Ishikawa (cell line): Measurements from ENCODE around the gene CAPZB.

ENCODE experiments used
- CEBPB ChIP-seq: IDR thresholded peaks from 2 replicates; pipeline ENCODE4 v1.6.1; 2012
- EGR1 ChIP-seq: IDR thresholded peaks from 2 replicates; pipeline ENCODE4 v1.6.1; 2012
- EP300 ChIP-seq: IDR thresholded peaks from 2 replicates; pipeline ENCODE4 v1.6.1; 2012; ENCODE audit warnings: borderline replicate concordance
- FOXM1 ChIP-seq: IDR thresholded peaks from 2 replicates; pipeline ENCODE4 v1.6.1; 2012; ENCODE audit warnings: low read depth, borderline replicate concordance
- MAX ChIP-seq: IDR thresholded peaks from 2 replicates; pipeline ENCODE4 v1.6.1; 2012
- NFIC ChIP-seq: IDR thresholded peaks from 2 replicates; pipeline ENCODE4 v1.6.1; 2012
- RAD21 ChIP-seq: IDR thresholded peaks from 2 replicates; pipeline ENCODE4 v1.6.1; 2012; ENCODE audit warnings: low read depth
- REST ChIP-seq: IDR thresholded peaks from 2 replicates; pipeline ENCODE4 v1.6.1; 2012; ENCODE audit warnings: low read depth, mild to moderate bottlenecking
- TAF1 ChIP-seq: IDR thresholded peaks from 2 replicates; pipeline ENCODE4 v1.6.1; 2012; ENCODE audit warnings: low read depth, mild to moderate bottlenecking
- TCF12 ChIP-seq: IDR thresholded peaks from 2 replicates; pipeline ENCODE4 v1.6.1; 2012; ENCODE audit warnings: low read depth
- TEAD4 ChIP-seq: IDR thresholded peaks from 2 replicates; pipeline ENCODE4 v1.6.1; 2012
- ZBTB7A ChIP-seq: IDR thresholded peaks from 2 replicates; pipeline ENCODE4 v1.6.1; 2012; ENCODE audit warnings: low read depth
- TF ChIP-seq, protein P1 (sequence below): IDR thresholded peaks from 2 replicates; pipeline ENCODE4 v1.6.1; 2012

CAPZB gene

GRCh38 chr1:19374083-19374801 lies 111.1 kb downstream of the CAPZB start:
- TF ChIP-seq TCF12 (no peak), CEBPB (no peak), REST (no peak)
- TF ChIP-seq, protein P1, sequence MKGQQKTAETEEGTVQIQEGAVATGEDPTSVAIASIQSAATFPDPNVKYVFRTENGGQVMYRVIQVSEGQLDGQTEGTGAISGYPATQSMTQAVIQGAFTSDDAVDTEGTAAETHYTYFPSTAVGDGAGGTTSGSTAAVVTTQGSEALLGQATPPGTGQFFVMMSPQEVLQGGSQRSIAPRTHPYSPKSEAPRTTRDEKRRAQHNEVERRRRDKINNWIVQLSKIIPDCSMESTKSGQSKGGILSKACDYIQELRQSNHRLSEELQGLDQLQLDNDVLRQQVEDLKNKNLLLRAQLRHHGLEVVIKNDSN: no peak

DNA sequence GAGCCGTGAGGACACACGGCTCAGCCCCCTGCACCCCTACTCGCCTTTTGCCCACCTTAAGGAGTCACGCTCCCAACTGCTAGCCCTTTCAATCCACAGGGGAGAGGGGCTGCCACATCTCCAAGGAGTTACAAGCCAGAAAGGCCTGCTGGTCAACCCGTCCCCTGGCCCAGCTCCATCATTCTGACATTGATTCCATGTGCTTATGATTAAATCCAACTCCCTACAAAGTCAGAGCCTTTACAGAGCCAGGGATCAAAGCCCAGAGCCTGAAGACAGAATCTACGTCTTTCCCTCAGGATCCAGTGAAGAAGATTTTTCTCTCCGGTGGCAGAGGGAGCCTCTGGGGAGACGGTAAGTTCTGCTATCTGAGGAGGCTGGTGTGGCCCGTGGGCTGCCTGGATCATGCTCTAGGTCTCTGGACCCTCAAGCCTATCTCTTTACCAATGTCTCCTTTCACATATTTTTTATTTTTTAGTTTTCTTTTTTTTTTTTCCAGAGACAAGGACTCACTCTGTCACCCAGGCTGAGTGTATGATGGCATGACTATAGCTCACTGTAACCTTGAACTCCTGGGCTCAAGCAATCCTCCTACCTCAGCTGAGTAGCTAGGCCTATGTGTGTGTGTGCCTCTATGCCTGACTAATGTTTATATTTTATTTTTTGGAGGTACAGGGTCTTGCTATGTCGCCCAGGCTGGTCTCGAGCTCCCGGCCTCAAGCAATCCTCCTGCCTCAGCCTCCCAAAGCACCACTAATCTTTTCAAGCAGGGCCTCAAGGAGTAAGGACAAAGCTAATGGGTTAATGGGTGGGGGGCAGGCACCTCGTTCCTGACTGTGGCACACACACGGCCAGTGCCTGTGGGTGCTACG lies 111.9 kb downstream of the CAPZB start:
- TF ChIP-seq NFIC (no peak), ZBTB7A (no peak)

GRCh38 chr1:19372602-19373001 lies 112.7 kb downstream of the CAPZB start:
- TF ChIP-seq EGR1: no peak
- no peak for TF ChIP-seq REST
- no peak for TF ChIP-seq CEBPB
- TF ChIP-seq TEAD4: no peak
- no peak for TF ChIP-seq RAD21
- no peak for TF ChIP-seq ZBTB7A

GRCh38 chr1:19372136-19372514 lies 113.2 kb downstream of the CAPZB start:
- TF ChIP-seq EP300 (no peak), FOXM1 (no peak), CEBPB (no peak), EGR1 (no peak)
- TF ChIP-seq, protein P1: no peak

GRCh38 chr1:19371226-19372135 lies 113.9 kb downstream of the CAPZB start:
- TF ChIP-seq TEAD4 (no peak), CEBPB (no peak), NFIC (no peak), ZBTB7A (no peak), FOXM1 (no peak), MAX (no peak), EGR1 (no peak), RAD21 (no peak), TCF12 (no peak)

DNA sequence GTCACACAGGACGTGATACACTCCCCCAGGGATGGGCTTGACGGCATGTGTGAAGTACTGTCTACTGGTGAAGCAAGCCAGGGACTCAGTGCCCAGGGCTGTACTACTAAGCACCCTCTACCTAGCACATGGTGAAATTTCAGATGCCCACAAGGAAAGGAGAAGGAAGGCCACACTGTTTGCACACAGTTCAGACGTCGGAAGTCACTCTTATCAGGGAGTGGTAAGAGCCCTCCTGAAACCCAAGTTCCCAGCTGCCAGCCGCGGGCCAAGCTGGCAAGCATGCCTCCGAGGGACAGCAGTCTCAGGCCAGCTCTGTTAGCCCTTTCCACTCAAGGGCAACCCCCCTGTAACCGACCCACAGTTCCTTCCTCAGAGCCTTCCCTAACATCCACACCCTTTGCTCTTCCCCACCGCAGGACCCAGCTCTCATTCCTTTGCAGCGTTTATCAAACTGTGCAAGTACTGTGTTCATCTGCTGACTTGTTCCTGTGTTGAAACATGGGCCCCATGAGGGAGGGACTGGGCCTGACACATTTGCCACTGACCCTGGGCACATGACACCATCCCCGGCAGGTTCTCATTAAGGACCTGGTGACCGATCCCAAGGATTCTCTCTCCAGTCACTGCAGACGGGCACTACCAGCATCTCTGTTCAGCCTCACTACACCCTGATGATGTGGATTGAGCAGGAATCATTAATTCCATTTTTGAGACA lies 114.7 kb downstream of the CAPZB start:
- no peak for TF ChIP-seq REST
- TF ChIP-seq EGR1: no peak
- no peak for TF ChIP-seq TAF1
